ENCODE results near the gene VSIR.

Gene VSIR

DNA sequence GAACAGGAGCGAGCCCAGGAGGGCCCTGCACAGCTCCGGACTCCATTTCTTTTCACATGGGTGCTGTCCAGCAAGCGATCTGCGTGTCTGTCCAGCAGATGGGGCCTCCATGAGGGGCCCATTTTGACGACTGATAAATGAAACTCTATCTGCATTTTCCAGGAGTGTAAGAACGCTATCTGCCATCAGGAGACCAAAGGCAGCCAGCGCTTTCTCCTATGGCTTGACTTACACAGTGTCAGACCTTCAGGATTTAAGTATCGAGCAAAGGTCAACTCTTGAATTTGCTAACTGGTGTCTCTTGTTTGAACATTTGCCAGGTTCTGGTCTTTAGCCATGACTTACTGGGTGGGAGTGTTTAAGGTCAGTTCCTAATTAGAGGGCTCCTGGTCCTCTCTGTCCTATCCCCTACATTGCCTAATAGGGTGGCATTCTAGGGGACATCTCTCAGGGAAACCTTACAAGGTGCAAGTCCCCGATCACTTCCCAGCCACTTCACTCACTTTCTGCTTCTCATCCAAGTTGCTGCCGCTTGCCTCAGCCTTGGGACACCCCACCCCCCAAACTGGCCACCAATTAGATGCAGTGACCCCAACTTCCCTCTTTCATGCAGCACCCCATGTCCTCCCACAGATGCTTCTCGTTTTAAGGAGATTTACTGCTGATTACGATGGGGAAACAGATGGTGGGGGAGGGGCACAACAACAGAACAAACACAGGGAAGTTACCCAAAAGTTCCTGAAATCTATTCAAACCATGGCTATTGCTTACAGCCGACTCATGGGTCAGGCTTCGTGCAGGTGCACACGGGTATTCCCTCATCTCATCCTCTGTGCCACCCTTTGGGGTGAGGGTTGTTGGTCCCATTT, 20.0 kb downstream of the VSIR start:
- Histone ChIP-seq H3K36me3 (ENCODE audit: control insufficient read depth in 1 of 2, insufficient read depth in 2 of 2, low read depth in 1 of 2, low read length in 2 of 2) (peaks cover 0 to 26% of the 10 kb centered on the region in 2 experiments), H3K27me3 (ENCODE audit: control insufficient read depth in 1 of 2, insufficient read depth in 1 of 2, low read length in 2 of 2) (peaks cover 2 to 66% of the 10 kb centered on the region in 2 experiments), H3K4me2 (ENCODE audit: low read length, poor library complexity, severe bottlenecking) (no peak overlapping the region), H4K91ac (ENCODE audit: low read length) (no peak overlapping the region), H2BK15ac (ENCODE audit: low read depth, poor library complexity, severe bottlenecking) (no peak overlapping the region), H2BK120ac (ENCODE audit: low read depth, low read length) (no peak overlapping the region), H3K4me3 (ENCODE audit: insufficient read depth in 1 of 2, low read depth in 1 of 2, low read length in 2 of 2) (no peak overlapping the region), H2AFZ (ENCODE audit: low read depth, low read length) (no peak overlapping the region), H2BK5ac (ENCODE audit: low read depth, low read length, poor library complexity, severe bottlenecking) (no peak overlapping the region), H2BK12ac (ENCODE audit: low read length in 2 of 2) (no peak overlapping the region), H3K4ac (ENCODE audit: low read depth in 1 of 2, low read length in 2 of 2) (no peak overlapping the region), H3K4me1 (ENCODE audit: control insufficient read depth, insufficient read depth, low read depth, low read length) (peaks cover 4% of the 10 kb centered on the region), H3K27ac (ENCODE audit: low read length, poor library complexity, severe bottlenecking) (no peak overlapping the region), H3K23ac (ENCODE audit: low read length in 2 of 2) (no peak overlapping the region), H4K8ac (ENCODE audit: low read length) (no peak overlapping the region), H2AK5ac (ENCODE audit: low read length, severe bottlenecking) (no peak overlapping the region), H3K9me3 (ENCODE audit: control insufficient read depth, low read length) (no peaks in the 10 kb centered on the region), H3K79me1 (replicated peaks; ENCODE audit: low read length, poor library complexity, severe bottlenecking) (no peaks in the 10 kb centered on the region), H3K14ac (ENCODE audit: low read length in 2 of 2) (peak overlapping the region in 1 of 2 experiments; percentile 77), H3K18ac (ENCODE audit: low read depth in 1 of 2, low read length in 2 of 2) (no peak overlapping the region), H3K9ac (ENCODE audit: low read length) (no peak overlapping the region)
- 76% methylated on average over 15 of the region's 15 CpGs for whole genome bisulfite sequencing
- DNase-seq, result no peak

DNA sequence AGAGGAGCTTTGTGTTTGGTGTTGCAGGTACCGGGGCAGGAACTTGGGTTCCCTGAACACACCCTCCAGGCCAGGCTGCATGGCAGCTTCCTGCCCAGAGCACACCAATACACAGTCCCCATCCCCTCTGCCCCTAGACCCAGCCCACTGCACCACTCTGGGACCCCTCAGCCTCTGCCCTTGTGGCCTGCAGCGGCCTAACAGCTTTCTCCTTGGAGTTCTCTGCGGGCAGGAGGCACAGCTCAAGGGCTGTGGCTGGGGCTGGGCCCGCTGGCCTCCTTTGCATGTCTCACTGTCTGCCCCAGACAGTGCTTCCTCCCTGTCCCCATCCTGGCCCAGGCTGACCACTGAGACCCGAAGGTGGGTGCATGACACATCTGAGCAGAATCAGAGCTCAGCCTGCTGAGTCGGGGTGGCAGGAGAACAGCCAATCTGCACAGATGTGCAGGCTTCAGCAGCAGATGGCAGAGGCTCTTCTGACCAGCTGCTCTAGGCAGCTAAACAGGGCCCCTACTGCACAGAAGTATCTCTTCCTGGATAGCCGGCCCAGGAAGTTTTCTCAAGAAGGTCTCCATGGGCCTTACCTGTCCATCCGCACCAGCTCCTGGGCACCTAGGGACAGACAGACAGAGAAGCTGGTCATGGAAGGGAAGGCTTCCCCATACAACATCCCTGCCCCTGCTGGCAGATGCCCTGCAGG, 20.8 kb downstream of the VSIR start:
- no peak overlapping the region for H3K23ac ChIP-seq (ENCODE audit: low read length in 2 of 2)
- no peak overlapping the region for H3K4me3 ChIP-seq (ENCODE audit: insufficient read depth in 1 of 2, low read depth in 1 of 2, low read length in 2 of 2)
- peaks cover 0 to 22% of the 10 kb centered on the region in 2 experiments for H3K36me3 ChIP-seq (ENCODE audit: control insufficient read depth in 1 of 2, insufficient read depth in 2 of 2, low read depth in 1 of 2, low read length in 2 of 2)
- no peak overlapping the region for H3K4ac ChIP-seq (ENCODE audit: low read depth in 1 of 2, low read length in 2 of 2)
- no peak overlapping the region for H2BK15ac ChIP-seq (ENCODE audit: low read depth, poor library complexity, severe bottlenecking)
- no peak overlapping the region for H3K9ac ChIP-seq (ENCODE audit: low read length)
- H2AFZ ChIP-seq (ENCODE audit: low read depth, low read length), result no peak overlapping the region
- no peaks in the 10 kb centered on the region for H3K79me1 ChIP-seq (replicated peaks; ENCODE audit: low read length, poor library complexity, severe bottlenecking)
- no peak overlapping the region for H2BK12ac ChIP-seq (ENCODE audit: low read length in 2 of 2)
- no peak overlapping the region for H2BK120ac ChIP-seq (ENCODE audit: low read depth, low read length)
- H3K4me1 ChIP-seq (ENCODE audit: control insufficient read depth, insufficient read depth, low read depth, low read length), result peaks cover 4% of the 10 kb centered on the region
- no peak overlapping the region for H3K18ac ChIP-seq (ENCODE audit: low read depth in 1 of 2, low read length in 2 of 2)
- H3K27ac ChIP-seq (ENCODE audit: low read length, poor library complexity, severe bottlenecking), result no peak overlapping the region
- H3K9me3 ChIP-seq (ENCODE audit: control insufficient read depth, low read length), result no peaks in the 10 kb centered on the region
- peaks cover 2 to 63% of the 10 kb centered on the region in 2 experiments for H3K27me3 ChIP-seq (ENCODE audit: control insufficient read depth in 1 of 2, insufficient read depth in 1 of 2, low read length in 2 of 2)
- no peak overlapping the region for H2BK5ac ChIP-seq (ENCODE audit: low read depth, low read length, poor library complexity, severe bottlenecking)
- H3K14ac ChIP-seq (ENCODE audit: low read length in 2 of 2), result peak overlapping the region in 1 of 2 experiments; percentile 77
- no peak overlapping the region for H4K8ac ChIP-seq (ENCODE audit: low read length)
- no peak overlapping the region for H3K4me2 ChIP-seq (ENCODE audit: low read length, poor library complexity, severe bottlenecking)
- no peak for DNase-seq
- 83% methylated on average over 8 of the region's 8 CpGs for WGBS
- no peak overlapping the region for H4K91ac ChIP-seq (ENCODE audit: low read length)
- H2AK5ac ChIP-seq (ENCODE audit: low read length, severe bottlenecking), result no peak overlapping the region

DNA sequence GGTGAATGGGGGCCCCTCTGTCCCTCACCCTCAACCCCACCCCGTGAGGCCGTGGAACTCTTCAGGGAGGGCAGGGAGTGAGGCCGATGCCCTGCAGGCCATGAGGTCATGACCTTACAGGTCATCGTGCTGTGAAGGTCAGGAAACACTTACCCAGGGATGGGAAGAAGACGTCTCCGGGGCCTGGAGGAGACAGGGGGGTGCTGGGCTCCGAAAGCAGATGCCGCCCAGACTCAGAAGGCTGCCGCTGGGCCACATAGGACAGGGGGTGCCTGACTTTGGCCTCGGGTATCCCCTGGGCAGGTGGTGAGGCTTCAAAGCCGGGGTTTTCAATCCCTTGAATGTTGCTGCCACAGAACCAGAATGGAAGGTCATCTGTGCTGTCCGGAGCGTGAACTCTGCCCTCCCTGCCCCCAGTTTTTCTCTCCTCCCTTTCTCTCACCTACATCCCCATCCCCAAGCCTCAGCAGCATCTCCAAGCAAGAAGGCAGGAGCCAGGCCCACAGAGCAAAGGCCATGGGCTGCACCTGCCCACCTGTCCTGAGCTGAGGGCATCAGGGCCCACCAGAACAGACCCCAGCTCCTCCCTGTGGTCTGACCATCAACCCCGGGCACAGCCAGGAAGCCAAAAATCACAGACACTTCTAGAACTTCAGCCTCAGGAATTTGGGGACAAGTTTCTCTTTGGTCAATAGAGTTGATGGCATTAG, 21.6 kb downstream of the VSIR start:
- peaks cover 0 to 22% of the 10 kb centered on the region in 2 experiments for H3K36me3 ChIP-seq (ENCODE audit: control insufficient read depth in 1 of 2, insufficient read depth in 2 of 2, low read depth in 1 of 2, low read length in 2 of 2)
- H2BK120ac ChIP-seq (ENCODE audit: low read depth, low read length), result no peak overlapping the region
- no peaks in the 10 kb centered on the region for H3K79me1 ChIP-seq (replicated peaks; ENCODE audit: low read length, poor library complexity, severe bottlenecking)
- H2BK5ac ChIP-seq (ENCODE audit: low read depth, low read length, poor library complexity, severe bottlenecking), result no peak overlapping the region
- no peak overlapping the region for H3K23ac ChIP-seq (ENCODE audit: low read length in 2 of 2)
- no peak for DNase-seq
- H2AK5ac ChIP-seq (ENCODE audit: low read length, severe bottlenecking), result no peak overlapping the region
- H3K9ac ChIP-seq (ENCODE audit: low read length), result no peak overlapping the region
- H3K14ac ChIP-seq (ENCODE audit: low read length in 2 of 2), result no peak overlapping the region
- H3K27me3 ChIP-seq (ENCODE audit: control insufficient read depth in 1 of 2, insufficient read depth in 1 of 2, low read length in 2 of 2), result peaks cover 2 to 57% of the 10 kb centered on the region in 2 experiments
- no peak overlapping the region for H2BK12ac ChIP-seq (ENCODE audit: low read length in 2 of 2)
- no peak overlapping the region for H3K18ac ChIP-seq (ENCODE audit: low read depth in 1 of 2, low read length in 2 of 2)
- H3K9me3 ChIP-seq (ENCODE audit: control insufficient read depth, low read length), result no peaks in the 10 kb centered on the region
- no peak overlapping the region for H3K4ac ChIP-seq (ENCODE audit: low read depth in 1 of 2, low read length in 2 of 2)
- H3K4me3 ChIP-seq (ENCODE audit: insufficient read depth in 1 of 2, low read depth in 1 of 2, low read length in 2 of 2), result no peak overlapping the region
- peaks cover 2% of the 10 kb centered on the region for H3K4me1 ChIP-seq (ENCODE audit: control insufficient read depth, insufficient read depth, low read depth, low read length)
- no peak overlapping the region for H4K8ac ChIP-seq (ENCODE audit: low read length)
- WGBS, result 70% methylated on average over 14 of the region's 14 CpGs
- H4K91ac ChIP-seq (ENCODE audit: low read length), result no peak overlapping the region
- no peak overlapping the region for H3K27ac ChIP-seq (ENCODE audit: low read length, poor library complexity, severe bottlenecking)
- no peak overlapping the region for H3K4me2 ChIP-seq (ENCODE audit: low read length, poor library complexity, severe bottlenecking)
- no peak overlapping the region for H2AFZ ChIP-seq (ENCODE audit: low read depth, low read length)
- no peak overlapping the region for H2BK15ac ChIP-seq (ENCODE audit: low read depth, poor library complexity, severe bottlenecking)

DNA sequence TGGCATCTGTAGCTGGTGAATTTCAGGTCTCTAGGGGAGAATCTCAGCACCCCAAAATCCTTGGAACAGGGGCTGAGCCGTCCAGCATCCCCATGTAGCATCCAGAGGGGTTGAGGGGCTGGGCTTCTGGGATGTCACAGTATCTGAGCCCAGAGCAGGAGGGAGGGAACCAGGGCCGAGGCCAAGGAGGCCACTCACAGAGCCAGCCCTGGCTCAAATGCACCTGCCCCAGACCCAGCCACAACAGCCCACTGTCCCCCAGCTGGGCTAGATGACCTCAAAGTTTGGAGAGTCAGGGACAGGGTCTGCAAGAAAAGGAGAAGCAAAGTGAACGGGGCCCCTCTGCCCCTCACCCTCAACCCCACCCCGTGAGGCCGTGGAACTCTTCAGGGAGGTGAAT, 22.3 kb downstream of the VSIR start:
- Histone ChIP-seq H3K9me3 (ENCODE audit: control insufficient read depth, low read length) (no peaks in the 10 kb centered on the region), H3K4me2 (ENCODE audit: low read length, poor library complexity, severe bottlenecking) (no peak overlapping the region), H2BK12ac (ENCODE audit: low read length in 2 of 2) (no peak overlapping the region), H3K27ac (ENCODE audit: low read length, poor library complexity, severe bottlenecking) (no peak overlapping the region), H2AFZ (ENCODE audit: low read depth, low read length) (no peak overlapping the region), H4K8ac (ENCODE audit: low read length) (no peak overlapping the region), H2BK15ac (ENCODE audit: low read depth, poor library complexity, severe bottlenecking) (no peak overlapping the region), H3K4me1 (ENCODE audit: control insufficient read depth, insufficient read depth, low read depth, low read length) (peaks cover 2% of the 10 kb centered on the region), H3K4ac (ENCODE audit: low read depth in 1 of 2, low read length in 2 of 2) (no peak overlapping the region), H3K23ac (ENCODE audit: low read length in 2 of 2) (no peak overlapping the region), H4K91ac (ENCODE audit: low read length) (no peak overlapping the region), H3K4me3 (ENCODE audit: insufficient read depth in 1 of 2, low read depth in 1 of 2, low read length in 2 of 2) (no peak overlapping the region), H3K9ac (ENCODE audit: low read length) (no peak overlapping the region), H2BK120ac (ENCODE audit: low read depth, low read length) (no peak overlapping the region), H3K14ac (ENCODE audit: low read length in 2 of 2) (no peak overlapping the region), H3K79me1 (replicated peaks; ENCODE audit: low read length, poor library complexity, severe bottlenecking) (no peaks in the 10 kb centered on the region), H3K18ac (ENCODE audit: low read depth in 1 of 2, low read length in 2 of 2) (no peak overlapping the region), H2BK5ac (ENCODE audit: low read depth, low read length, poor library complexity, severe bottlenecking) (no peak overlapping the region), H3K27me3 (ENCODE audit: control insufficient read depth in 1 of 2, insufficient read depth in 1 of 2, low read length in 2 of 2) (peaks cover 2 to 50% of the 10 kb centered on the region in 2 experiments), H3K36me3 (ENCODE audit: control insufficient read depth in 1 of 2, insufficient read depth in 2 of 2, low read depth in 1 of 2, low read length in 2 of 2) (peaks cover 0 to 22% of the 10 kb centered on the region in 2 experiments), H2AK5ac (ENCODE audit: low read length, severe bottlenecking) (no peak overlapping the region)
- 88% methylated on average over 3 of the region's 5 CpGs for WGBS
- DNase-seq, result no peak

All from mesenchymal stem cell (in vitro differentiated cells and primary cell).